SU-DHL-6 (cell line): ENCODE measurements around the gene AKR1C1.
"Not testable (repeated sequence)": the region's sequence is repeated elsewhere in the genome, so short reads cannot be mapped to it uniquely, and the experiment has no call there.

Source experiments
- H2AFZ ChIP-seq: fragments of 200-600 bp; sonication (generic); 2 replicates; pipeline ENCODE4 v1.6.1; 2014; ENCODE audit warnings: low read depth, mild to moderate bottlenecking, moderate library complexity, mixed read lengths, antibody characterized with exemption, low read length; ENCODE audit not compliant: severe bottlenecking
- H3F3A ChIP-seq: fragments of 200-600 bp; shearing (Covaris generic); 2 replicates; pipeline ENCODE4 v1.6.0; 2016; ENCODE audit warnings: antibody characterized with exemption, mild to moderate bottlenecking; ENCODE audit not compliant: insufficient read depth
- H3K27ac ChIP-seq: fragments of 200-600 bp; sonication (generic); 2 replicates; pipeline ENCODE4 v1.5.1; 2016; ENCODE audit warnings: low read depth, mild to moderate bottlenecking, low read length, moderate library complexity, mixed read lengths
- H3K27me3 ChIP-seq: fragments of 200-600 bp; sonication (generic), shearing (Covaris generic); 2 replicates; pipeline ENCODE4 v1.6.0; 2014; ENCODE audit warnings: mild to moderate bottlenecking, low read length
- H3K36me3 ChIP-seq: fragments of 200-600 bp; sonication (generic); 2 replicates; pipeline ENCODE4 v1.6.1; 2014; ENCODE audit warnings: mild to moderate bottlenecking, low read length, mixed read lengths
- H3K4me2 ChIP-seq: fragments of 300-600, 200-600 bp; shearing (Covaris generic), sonication (generic); 2 replicates; pipeline ENCODE4 v1.6.0; 2014; ENCODE audit warnings: low read length, low read depth, mild to moderate bottlenecking; ENCODE audit not compliant: poor library complexity, severe bottlenecking
- H3K4me3 ChIP-seq: fragments of 200-600 bp; sonication (generic); 2 replicates; pipeline ENCODE4 v1.5.1; 2014; ENCODE audit warnings: antibody characterized with exemption, low read length, mild to moderate bottlenecking, mixed read lengths; ENCODE audit not compliant: insufficient read depth, poor library complexity, severe bottlenecking
- H3K79me2 ChIP-seq: fragments of 200-600 bp; sonication (generic); 2 replicates; pipeline ENCODE4 v1.6.1; 2014; ENCODE audit warnings: mild to moderate bottlenecking, low read length, moderate library complexity; ENCODE audit not compliant: insufficient read depth
- H3K9ac ChIP-seq: fragments of 200-600 bp; sonication (generic); 2 replicates; pipeline ENCODE4 v1.7.0; 2014; ENCODE audit warnings: mild to moderate bottlenecking, low read length
- H3K9me2 ChIP-seq: fragments of 200-600 bp; sonication (generic); replicated peaks from 2 replicates; pipeline ENCODE4 v1.6.1; 2014; ENCODE audit warnings: low read length; ENCODE audit not compliant: insufficient read depth
- H3K9me3 ChIP-seq: fragments of 200-600 bp; sonication (generic); 2 replicates; pipeline ENCODE4 v1.6.1; 2014; ENCODE audit warnings: low read length, mixed read lengths; ENCODE audit not compliant: insufficient read depth
- H4K20me1 ChIP-seq: fragments of 200-600 bp; sonication (generic); 2 replicates; pipeline ENCODE4 v1.6.1; 2014; ENCODE audit warnings: low read depth, mild to moderate bottlenecking, antibody characterized with exemption, low read length, moderate library complexity, mixed read lengths
- CTCF ChIP-seq: fragments of 200-600 bp; sonication (generic); IDR thresholded peaks from one replicate; pipeline ENCODE4 v1.5.1; 2017; ENCODE audit warnings: antibody characterized with exemption, mild to moderate bottlenecking, low read length, moderate library complexity; ENCODE audit not compliant: insufficient read depth, poor library complexity, severe bottlenecking
- EZH2phosphoT487 ChIP-seq: fragments of 200-600 bp; sonication (generic), shearing (Covaris generic); conservative IDR thresholded peaks from 2 replicates; pipeline ENCODE4 v1.6.1; 2018; ENCODE audit warnings: mild to moderate bottlenecking, antibody characterized with exemption, low read length, moderate library complexity, mixed read lengths

The AKR1C1 gene

GRCh38 chr10:4934391-4934987, 28.7 kb upstream of the AKR1C1 start:
- no peaks in the 10 kb centered on the region for H3K27me3 ChIP-seq
- no peaks in the 10 kb centered on the region for H3K9me3 ChIP-seq
- H3F3A ChIP-seq: no peaks in the 10 kb centered on the region
- no peaks in the 10 kb centered on the region for H3K36me3 ChIP-seq
- H3K4me2 ChIP-seq: no peak overlapping the region
- H3K9ac ChIP-seq: no peak overlapping the region
- no peak overlapping the region for H2AFZ ChIP-seq
- no peaks in the 10 kb centered on the region for H3K79me2 ChIP-seq
- H3K9me2 ChIP-seq: no peaks in the 10 kb centered on the region
- H4K20me1 ChIP-seq: no peaks in the 10 kb centered on the region
- no peak overlapping the region for H3K27ac ChIP-seq
- TF ChIP-seq EZH2phosphoT487 (no peak), CTCF (no peak)
- no peak overlapping the region for H3K4me3 ChIP-seq

- H3K4me2 ChIP-seq: no peak overlapping the region
- no peaks in the 10 kb centered on the region for H3K27me3 ChIP-seq
- H3K9me2 ChIP-seq: no peaks in the 10 kb centered on the region
- no peak overlapping the region for H3K9ac ChIP-seq
- H2AFZ ChIP-seq: no peak overlapping the region
- TF ChIP-seq CTCF (no peak), EZH2phosphoT487 (no peak)
- H4K20me1 ChIP-seq: no peaks in the 10 kb centered on the region
- H3K4me3 ChIP-seq: no peak overlapping the region
- H3F3A ChIP-seq: no peaks in the 10 kb centered on the region
- H3K9me3 ChIP-seq: no peaks in the 10 kb centered on the region
- no peaks in the 10 kb centered on the region for H3K79me2 ChIP-seq
- no peaks in the 10 kb centered on the region for H3K36me3 ChIP-seq
- H3K27ac ChIP-seq: no peak overlapping the region
Observed at GRCh38 chr10:4937346-4937745, 25.9 kb upstream of the AKR1C1 start.

GRCh38 chr10:4939224-4940072, 23.8 kb upstream of the AKR1C1 start:
- Histone ChIP-seq H3K9me2 (no peaks in the 10 kb centered on the region), H3K9me3 (no peaks in the 10 kb centered on the region), H3K9ac (no peak overlapping the region), H4K20me1 (no peaks in the 10 kb centered on the region), H3K4me3 (no peak overlapping the region), H3F3A (no peaks in the 10 kb centered on the region), H3K36me3 (no peaks in the 10 kb centered on the region), H3K4me2 (no peak overlapping the region), H3K27ac (no peak overlapping the region), H2AFZ (no peak overlapping the region), H3K79me2 (no peaks in the 10 kb centered on the region), H3K27me3 (no peaks in the 10 kb centered on the region)
- TF ChIP-seq EZH2phosphoT487 (no peak), CTCF (no peak)

GRCh38 chr10:4940073-4940428, 23.2 kb upstream of the AKR1C1 start:
- H3K9me3 ChIP-seq, H3K4me3 ChIP-seq, H3K9me2 ChIP-seq, H4K20me1 ChIP-seq, H3K9ac ChIP-seq, H3K4me2 ChIP-seq, H2AFZ ChIP-seq, H3K79me2 ChIP-seq, H3K27ac ChIP-seq, H3K27me3 ChIP-seq, H3K36me3 ChIP-seq, H3F3A ChIP-seq: not testable (repeated sequence)

- H3K9me3 ChIP-seq, H3K9me2 ChIP-seq, H3K4me2 ChIP-seq, H3K27me3 ChIP-seq, H3K36me3 ChIP-seq, H2AFZ ChIP-seq, H3K4me3 ChIP-seq, H3K27ac ChIP-seq, H3K9ac ChIP-seq, H3K79me2 ChIP-seq, H4K20me1 ChIP-seq, H3F3A ChIP-seq: not testable (repeated sequence)
Observed at GRCh38 chr10:4940909-4941308, 22.3 kb upstream of the AKR1C1 start.
